NCI-H2107 treated with DMSO at 0.1 percent for 48 hours (cell line): ENCODE results near the gene NR1H3.
A peak's percentile ranks its signal among the peaks of the same experiment; 100 is the strongest.

Source experiments
- DNase-seq: peaks from one replicate; lab custom pipeline; 2025; ENCODE audit not compliant: unreplicated experiment; lab: John Stamatoyannopoulos, UW

Gene NR1H3

DNA sequence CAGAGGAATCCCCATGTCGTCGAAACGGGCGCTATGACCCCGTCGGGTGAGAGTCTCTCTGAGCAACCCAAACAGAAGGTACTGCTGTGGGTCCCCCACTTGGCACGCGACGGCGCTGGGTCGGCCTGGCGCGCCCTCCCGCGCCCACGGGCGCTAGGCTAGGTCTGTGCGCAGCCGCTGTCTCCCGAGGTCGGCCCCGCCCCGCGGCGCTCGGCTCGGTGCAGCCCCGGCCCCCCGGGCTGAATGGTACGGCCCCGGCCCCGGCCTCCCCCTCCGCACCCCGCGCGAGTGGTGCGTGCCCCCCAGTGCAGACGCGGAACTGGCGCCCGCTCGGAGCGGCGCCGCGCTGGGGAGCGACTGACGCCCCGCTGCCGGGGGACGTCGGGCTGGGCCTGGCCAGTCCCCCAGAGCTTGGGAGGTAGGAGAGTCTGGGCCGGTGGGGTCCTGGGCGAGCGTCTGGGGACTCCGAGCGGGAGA is 12.1 kb downstream of the NR1H3 start, which contains the start of gene MADD:
Gene MADD, plus strand, starts transcription at position 305 of the 477 bp plus-strand sequence.
- DNase-seq: peak; percentile 46

DNA sequence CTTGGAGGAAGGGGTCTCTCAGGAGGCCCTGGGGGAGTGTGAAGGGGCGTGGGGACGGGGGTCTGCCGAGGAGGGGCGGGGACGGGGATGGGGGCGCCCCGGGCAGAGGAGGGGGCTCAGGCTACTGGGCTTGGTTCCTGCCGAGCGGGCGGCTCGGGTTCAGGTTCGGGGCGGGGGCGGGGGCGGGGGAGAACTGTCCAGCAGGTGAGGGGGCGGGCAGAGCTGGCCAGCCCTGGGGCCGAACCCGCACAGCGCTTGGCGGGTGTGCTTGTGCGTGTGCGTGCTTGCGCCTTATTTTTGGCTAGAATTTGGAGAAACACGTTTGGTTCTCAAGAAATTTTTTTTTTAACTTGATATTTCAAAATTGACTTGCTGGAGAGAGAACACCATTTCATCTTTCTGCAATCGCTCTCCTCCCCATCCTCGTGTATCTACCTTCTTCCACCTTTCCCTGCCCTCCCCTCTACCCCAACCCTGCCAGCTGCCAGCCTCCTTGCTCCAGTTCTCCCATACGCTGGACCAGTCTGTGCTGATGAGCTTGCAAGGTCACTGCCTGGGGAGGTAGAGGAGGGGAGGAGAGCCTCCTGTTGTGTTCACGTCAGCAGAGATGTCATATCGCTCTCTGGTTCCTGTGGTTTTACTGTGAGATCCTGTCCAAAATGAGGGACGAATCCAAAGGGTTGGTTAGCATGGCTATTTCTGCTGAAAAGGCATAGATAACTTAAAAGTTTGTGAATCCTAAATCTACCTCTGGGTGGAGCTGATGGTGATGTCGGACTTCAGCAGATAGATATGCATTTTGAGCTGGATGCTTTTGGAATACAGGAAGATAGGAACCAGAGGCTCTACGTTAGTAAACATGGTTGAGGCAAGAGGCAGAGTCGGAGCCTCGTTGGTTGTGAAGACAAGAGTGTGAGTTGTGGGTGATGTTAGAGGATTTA is 12.8 kb downstream of the NR1H3 start:
- DNase-seq: no peak

DNA sequence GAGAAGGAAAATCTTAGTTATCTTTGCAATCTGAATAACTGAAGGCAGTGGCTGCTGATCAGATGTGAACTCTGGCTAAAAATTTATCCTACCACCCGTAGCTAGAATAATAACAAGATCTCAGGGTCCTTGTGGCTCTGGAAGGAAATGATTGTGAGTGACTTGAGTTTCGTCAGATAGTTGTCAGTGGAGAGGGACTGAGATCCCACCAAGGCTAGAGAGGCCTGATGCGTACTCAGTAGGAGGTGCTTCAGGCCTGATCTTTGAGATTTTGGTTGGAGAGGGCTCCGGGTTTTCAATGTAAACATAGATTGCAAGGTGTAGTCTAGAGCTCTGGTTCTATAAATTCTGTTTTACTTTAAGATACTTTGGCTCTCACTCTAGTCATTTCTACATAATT is 13.5 kb downstream of the NR1H3 start:
- DNase-seq: no peak

DNA sequence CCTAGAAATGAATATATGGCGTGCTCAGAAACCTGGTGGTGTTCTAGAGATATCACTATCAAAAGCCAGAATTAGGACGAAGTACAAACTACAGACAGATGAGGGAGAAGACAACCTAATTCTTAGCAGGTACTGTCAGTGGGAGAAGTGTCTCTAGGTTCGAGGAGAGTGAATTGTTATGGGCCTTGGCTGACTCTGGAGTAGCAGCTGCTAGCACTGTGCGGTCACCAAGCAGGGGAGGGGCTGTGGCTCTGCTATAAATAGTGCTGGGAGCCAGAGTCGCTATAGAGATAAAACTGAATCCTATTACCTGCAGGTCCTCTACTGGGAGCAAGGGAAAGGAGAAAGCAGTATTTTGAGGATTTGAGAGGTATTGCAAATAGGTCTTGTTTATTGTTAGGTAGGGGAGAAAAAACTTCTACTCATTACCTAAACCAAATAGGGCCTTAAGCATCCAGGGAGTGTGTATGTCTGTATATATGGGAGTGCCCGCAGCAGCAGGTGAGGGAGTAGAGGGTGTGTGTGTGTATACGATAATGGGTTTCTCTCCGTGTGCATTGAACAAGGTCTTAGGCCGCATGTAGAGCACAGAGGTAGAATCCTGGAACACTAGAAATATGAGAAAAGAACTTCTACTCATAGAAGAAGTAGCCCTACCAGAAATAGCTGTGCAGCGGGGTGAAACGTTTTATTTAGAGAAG is 14.3 kb downstream of the NR1H3 start:
- peak; percentile 85 for DNase-seq

DNA sequence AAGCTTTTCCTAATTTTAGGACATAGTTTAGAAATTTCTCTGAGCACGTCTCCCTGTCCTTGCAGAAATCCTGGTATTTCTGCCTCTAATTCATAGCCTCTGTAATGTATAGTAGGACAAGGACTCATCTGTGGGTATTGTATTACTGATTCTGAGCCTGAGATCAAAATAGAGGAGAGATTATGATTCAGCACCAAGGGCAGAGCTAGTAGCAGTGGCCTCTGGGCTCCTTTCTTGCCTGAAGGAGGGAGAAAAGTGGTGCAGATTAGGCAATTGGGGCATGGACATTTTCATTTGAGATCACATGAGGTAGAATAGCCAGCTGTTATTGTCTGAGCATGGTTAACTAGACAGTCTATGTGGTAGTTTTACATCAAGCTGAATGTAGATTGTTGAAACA is 14.9 kb downstream of the NR1H3 start:
- DNase-seq: no peak

DNA sequence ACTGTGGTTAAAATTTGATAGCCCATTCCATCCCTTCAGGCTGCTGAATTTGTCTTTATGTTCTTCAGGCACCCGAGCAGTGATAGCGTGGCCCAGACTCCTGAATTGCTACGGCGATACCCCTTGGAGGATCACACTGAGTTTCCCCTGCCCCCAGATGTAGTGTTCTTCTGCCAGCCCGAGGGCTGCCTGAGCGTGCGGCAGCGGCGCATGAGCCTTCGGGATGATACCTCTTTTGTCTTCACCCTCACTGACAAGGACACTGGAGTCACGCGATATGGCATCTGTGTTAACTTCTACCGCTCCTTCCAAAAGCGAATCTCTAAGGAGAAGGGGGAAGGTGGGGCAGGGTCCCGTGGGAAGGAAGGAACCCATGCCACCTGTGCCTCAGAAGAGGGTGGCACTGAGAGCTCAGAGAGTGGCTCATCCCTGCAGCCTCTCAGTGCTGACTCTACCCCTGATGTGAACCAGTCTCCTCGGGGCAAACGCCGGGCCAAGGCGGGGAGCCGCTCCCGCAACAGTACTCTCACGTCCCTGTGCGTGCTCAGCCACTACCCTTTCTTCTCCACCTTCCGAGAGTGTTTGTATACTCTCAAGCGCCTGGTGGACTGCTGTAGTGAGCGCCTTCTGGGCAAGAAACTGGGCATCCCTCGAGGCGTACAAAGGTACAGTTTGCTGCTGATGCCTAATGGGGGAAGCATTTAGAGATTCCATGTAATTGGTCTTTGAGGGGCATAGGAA is 16.9 kb downstream of the NR1H3 start:
- DNase-seq: no peak

DNA sequence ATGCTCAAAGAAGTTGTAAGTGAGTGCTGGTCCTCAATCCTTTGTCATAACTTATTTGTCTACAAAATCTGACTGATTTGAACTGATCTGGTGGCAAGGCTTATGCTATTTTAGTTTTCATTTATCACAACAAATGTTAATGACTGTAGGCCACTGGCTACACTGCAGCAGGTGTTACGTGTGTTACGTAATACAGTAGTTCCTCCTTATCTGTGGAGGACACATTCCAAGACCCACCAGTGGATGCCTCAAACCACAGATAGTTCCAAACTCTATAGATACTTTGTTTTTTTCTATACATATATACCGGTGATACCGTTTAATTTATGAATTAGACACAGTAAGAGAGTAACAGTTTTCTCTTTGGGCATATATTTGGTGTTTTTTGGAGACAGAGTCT is 19.1 kb downstream of the NR1H3 start:
- no peak for DNase-seq

DNA sequence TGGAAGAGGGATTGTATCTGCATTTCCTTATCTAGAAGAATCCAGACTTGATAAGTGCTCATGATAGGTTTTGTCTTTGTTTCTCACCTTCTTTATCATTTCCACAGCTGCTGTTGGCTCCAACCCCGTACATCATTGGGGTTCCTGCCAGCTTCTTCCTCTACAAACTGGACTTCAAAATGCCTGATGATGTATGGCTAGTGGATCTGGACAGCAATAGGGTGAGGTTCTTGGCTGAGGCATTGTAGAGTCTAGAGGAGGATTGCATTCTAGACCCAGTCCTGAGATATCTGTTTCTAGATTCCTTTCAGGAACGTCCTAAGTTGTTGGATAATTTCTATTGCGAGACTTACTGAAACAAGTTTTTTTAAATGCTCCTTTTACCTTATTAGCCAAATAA is 20.3 kb downstream of the NR1H3 start:
- DNase-seq: no peak

DNA sequence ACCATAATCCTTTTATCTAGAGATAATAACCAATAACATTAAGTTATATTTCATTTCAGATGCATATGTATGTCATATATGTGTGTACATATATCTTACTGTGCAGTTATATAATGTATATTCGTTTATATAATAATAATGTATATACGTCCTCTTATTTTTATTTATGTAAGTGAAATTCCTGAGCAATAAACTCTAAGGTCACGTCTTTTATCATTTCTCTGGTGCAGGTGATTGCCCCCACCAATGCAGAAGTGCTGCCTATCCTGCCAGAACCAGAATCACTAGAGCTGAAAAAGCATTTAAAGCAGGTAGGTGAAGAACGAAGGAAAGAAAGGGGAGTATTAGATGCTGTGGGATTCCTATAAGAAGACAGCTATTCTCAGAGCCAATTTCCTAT is 21.0 kb downstream of the NR1H3 start:
- no peak for DNase-seq

DNA sequence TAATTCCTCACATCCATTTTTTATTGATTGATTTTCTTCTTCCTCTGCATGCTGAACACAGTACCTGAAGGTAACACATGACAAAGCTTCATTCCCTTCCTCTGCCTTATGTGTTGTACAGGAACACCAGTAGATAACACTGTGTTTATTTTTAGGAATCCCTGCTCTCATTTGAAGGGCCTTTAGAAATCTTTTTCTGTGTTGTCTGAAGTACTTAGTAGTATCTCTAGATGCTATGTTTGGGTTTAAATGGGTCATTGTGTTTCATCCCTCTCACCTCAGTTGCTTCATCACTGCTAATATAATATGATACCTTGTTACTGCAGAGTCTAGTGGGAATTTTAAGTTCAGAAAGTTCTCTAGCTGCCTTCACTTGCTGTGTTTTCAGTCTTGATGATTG is 22.3 kb downstream of the NR1H3 start:
- no peak for DNase-seq

DNA sequence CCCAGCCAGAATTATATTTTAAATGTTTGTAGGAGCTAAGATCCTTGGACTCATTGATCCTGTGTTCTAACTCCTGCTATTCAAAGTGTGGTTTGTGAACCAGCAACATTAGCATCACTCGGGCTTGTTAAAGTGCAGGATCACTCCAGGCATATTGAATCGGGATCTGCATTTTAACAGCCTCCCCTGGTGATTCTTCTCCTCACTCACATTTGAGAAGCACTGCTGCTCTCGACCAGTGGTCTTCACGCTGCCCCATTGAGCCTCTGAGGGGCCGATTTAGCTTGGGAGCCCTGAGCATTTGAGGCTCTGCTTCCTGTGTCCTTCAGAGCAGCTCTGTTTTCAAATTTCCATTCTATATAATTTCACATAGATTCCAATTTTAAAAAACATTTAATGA is 23.1 kb downstream of the NR1H3 start:
- no peak for DNase-seq

DNA sequence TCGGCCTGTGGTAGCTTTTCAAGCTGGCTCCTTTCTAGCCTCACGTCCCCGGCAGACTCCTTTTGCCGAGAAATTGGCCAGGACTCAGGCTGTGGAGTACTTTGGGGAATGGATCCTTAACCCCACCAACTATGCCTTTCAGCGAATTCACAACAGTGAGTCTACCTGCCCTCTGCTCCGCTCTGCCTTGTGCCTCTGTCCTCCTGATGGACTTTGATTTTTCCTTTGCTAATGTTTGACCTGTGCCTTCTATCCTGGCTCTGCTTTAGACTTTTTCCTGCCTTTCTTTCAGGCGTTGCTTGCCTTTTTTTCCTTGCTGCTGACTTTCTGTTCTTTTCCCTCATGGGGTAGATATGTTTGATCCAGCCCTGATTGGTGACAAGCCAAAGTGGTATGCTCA is 24.7 kb downstream of the NR1H3 start:
- no peak for DNase-seq

DNA sequence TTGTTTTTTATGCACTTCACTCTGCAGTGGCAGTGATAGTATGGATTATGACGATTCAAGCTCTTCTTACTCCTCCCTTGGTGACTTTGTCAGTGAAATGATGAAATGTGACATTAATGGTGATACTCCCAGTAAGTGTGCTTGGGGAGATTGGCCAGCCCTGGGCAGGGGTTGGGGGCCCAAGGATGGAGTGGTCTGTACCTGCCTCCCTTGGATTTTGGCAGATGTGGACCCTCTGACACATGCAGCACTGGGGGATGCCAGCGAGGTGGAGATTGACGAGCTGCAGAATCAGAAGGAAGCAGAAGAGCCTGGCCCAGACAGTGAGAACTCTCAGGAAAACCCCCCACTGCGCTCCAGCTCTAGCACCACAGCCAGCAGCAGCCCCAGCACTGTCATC is 26.4 kb downstream of the NR1H3 start:
- DNase-seq: no peak

DNA sequence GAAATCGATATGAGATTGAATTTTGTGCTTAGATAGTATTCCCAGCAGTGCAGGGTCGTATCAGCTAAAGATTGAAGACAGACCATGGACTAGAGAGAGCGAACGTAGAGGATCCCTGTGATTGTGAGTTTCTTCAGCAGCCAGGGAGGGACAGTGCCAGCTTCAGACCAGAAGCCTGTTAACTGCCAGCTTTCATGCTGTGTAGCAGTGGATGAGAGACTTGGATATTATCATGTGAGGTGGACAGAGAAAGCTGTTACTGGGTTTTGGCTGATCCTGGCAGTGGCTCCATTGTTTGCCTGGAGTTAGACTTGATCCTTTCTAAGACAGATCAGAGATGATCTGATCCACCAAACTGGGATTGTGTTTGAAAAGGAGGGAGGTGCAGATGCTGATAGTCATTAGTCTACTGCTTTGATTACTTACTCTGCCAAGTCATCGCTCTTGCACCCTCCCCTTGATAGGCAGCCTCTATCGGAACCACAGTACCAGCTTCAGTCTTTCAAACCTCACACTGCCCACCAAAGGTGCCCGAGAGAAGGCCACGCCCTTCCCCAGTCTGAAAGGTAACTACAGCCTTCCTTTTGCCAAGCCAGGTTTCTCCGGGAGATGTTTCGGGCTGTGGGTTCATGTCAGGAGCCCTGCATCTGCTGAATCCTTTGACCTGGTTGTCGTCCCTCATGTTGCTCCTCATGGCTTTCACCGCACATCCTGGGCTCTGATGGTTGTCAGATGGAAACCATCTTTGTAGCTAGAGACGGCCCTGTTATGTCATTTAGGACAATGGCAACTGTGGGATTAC is 28.4 kb downstream of the NR1H3 start:
- no peak for DNase-seq

DNA sequence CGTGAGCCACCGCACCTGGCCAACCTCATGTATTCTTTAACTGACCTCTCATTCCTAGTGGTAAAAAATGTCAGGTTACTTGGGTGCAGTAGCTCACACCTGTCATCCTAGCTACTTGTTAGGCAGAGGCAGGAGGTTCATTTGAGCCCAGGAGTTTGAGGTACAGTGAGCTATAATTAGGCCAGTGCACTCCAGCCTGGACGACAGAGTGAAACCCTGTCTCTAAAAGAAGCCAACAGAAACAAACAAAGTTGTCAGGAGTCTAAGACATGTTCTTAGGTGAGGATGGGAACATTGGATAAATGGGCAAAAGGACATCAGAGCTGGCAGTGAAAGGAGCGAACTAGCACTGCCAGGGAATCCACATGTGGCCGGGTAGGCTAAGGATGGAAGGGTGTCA is 30.3 kb downstream of the NR1H3 start:
- no peak for DNase-seq

DNA sequence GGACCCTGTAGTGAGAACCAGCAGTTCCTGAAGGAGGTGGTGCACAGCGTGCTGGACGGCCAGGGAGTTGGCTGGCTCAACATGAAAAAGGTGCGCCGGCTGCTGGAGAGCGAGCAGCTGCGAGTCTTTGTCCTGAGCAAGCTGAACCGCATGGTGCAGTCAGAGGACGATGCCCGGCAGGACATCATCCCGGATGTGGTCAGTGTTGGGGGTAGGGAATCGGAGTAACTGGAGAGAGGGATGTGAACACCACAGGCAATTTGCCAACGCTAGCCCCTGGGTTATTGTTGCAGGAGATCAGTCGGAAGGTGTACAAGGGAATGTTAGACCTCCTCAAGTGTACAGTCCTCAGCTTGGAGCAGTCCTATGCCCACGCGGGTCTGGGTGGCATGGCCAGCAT is 32.1 kb downstream of the NR1H3 start:
- no peak for DNase-seq

DNA sequence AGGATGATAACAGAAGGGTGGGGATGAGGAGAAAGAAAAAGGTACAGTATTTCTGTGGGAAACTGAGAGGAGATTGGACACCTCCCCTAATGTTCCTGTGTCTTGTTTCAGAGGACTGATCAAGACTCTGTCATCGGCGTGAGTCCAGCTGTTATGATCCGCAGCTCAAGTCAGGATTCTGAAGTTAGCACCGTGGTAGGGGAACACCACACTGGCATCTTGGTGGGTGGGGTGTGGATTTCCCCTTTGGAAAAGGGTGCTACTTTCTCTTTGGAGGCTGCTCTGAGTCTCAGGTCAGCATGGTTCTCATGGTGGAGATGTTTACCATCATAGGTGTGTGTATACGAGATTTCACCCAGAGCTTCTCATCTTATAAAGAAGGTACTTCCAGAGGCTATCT is 37.6 kb downstream of the NR1H3 start:
- no peak for DNase-seq

DNA sequence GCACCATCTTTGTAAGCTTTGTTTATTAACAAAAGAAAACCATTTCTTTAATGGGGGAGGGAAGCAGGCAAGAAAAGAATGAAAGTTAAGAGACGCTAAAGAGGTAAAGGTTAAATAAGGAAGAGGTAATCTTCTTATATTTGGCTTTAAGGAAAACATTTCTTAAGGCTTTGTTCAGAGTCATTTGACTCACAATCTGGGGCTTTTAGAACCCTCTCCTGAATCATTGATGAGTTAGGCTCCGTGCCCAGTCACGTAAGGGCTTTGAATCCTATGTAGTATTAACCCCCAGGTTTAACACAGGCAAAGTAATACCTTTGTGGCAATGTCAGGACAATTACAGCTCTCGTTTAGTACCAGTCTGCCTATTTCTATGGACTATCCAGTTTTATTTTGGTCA is 38.2 kb downstream of the NR1H3 start:
- DNase-seq: peak; percentile 87

DNA sequence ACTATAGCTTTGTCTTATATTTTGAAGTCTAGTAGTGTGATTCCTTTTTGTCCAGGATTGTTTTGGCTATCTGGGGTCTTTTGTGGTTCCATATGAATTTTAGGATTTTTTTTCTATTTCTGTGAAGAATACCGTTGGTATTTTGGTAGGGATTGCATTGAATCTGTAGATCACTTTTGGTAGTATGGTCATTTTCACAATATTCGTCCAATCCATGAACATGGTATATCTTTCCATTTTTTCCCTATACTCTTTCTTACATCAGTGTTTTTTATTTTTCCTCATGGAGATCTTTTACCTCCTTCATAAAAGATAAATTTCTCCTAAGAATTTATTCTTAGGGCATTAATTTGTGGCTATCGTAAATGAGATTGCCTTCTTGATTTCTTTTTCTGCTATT is 41.3 kb downstream of the NR1H3 start:
- DNase-seq: no peak

DNA sequence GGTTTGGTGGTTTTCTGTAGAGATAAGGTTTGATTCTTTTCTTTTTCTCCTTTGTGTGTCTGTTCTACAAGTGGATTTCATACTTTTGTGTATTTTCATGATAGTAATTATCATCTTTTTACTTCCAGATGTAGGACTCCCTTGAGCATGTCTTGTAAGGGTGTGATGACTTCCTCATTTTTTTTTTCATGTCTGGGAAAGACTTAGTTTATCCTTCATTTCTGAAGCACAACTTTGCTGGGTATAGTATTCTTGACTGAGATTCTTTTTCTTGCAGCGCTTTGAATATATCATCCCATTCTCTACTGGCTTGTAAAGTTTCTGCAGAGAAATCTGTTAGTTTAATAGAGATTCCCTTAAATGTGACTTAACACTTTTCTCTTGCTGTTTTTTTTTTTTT is 45.1 kb downstream of the NR1H3 start:
- DNase-seq: no peak
